GM19324 (cell line): ENCODE results near the gene MICALL2.
A peak's percentile ranks its signal among the peaks of the same experiment; 100 is the strongest.

Experiments
- ATAC-seq: cut with Tn5 transposase; IDR thresholded peaks from one replicate; pipeline ENCODE4 v1.9.1; 2021; ENCODE audit warnings: mild to moderate bottlenecking, moderate library complexity; ENCODE audit not compliant: unreplicated experiment, low FRiP score

Gene MICALL2

DNA sequence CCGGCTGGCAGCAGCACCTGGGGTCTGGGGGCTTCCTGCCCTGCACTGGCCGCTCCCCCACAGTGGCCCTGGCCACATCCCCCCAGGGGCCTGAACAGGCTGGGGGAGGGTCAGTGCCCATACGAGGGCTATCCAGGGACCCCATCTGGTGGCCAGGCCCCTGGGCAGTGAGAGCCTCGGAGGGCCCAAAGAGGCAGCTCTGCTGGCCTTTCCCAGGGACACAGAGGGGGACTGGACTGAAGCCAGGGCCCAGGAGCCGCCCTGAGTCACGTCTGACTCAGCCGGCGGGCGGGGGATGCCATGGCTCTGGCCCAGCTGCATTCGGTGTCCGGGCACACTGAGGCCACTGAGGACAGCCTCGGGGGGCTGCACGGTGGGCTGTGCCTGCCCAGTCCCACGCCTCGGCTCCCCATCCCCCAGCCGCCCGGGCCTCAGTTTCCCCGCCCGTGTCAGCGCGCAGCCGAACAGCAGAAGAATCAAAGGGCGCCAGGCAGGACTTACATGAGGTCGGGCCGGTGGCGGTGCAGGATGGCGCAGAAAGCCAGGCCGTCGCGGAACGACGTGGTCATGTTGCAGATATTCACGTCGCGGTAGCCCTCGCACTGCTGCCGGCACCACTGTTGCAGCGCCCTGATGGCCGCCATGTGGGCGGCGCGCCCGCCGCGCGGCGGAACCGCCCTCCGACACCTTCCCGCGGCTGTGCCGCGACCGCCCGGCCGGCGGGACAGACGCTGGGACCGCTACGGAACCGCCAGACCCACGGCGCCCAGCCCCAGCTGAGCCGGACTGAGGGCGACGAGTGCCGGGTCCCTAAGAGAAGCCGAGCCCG is at the start of gene MICALL2:
Gene MICALL2, minus strand, starts transcription at position 788 of the 829 bp plus-strand sequence. Its CDS starts 144 bp downstream, at position 644.
- ATAC-seq = peak; percentile 17

- ATAC-seq = no peak
These were observed 49.0 kb upstream of the MICALL2 start for GRCh38 chr7:1508277-1508758.

GRCh38 chr7:1505731-1506550 is 46.7 kb upstream of the MICALL2 start:
- ATAC-seq = no peak

DNA sequence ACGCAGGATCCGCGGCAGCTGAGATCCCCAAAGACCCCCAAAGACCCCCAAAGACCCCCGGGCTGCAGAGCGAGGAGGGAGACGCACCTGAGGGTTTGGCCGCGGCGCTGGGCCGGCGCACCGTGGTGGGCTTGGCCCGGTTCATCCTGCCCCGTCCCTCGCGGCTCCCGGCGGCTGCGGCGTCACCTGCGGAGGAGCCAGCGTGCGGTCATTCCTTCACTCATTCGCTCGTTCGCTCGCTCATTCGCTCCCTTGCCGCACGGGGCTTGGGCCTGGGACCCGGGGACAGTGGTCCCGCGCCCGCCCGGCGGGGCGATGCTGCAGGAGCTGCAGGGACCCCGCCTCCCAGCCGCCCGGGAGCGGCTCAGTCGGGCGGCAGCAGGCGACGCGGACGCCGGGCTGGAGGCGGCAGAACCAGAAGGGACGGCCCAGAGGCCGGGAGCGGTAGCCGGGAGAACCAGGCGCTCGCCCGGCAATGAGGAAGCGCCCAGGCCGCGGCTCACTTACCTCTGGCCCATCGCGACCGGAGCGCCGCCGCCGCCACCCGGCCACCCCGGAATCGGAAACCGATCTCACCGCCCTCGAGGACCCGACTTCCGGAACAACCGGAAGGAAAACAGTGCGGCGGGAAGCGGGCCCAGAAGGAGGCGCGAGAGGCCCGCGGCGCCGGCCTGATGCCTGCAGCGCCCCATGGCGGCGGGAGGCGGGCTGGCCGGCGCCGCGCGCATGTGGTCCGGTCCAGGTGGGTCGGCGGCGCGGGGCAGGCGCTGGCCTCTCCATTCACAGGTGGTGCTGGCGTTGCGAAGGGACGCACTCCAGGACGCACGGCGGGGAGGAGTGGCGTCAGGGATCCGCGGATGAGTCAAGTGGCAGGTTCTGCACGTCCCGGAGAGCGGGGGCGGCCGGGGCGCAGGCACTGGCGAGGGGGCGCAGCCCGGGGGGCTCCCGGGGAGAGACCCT is 44.8 kb upstream of the MICALL2 start, which contains the start of gene INTS1:
Gene INTS1, minus strand, starts transcription at position 574 of the 960 bp plus-strand sequence. Its CDS starts 429 bp downstream, at position 145.
- ATAC-seq = peak; percentile 94

- no peak for ATAC-seq
These were observed 44.1 kb upstream of the MICALL2 start for GRCh38 chr7:1503390-1503789.

- no peak for ATAC-seq
These were observed 43.6 kb upstream of the MICALL2 start for GRCh38 chr7:1502845-1503244.

- no peak for ATAC-seq
These were observed 42.4 kb upstream of the MICALL2 start for GRCh38 chr7:1501487-1502270.

- ATAC-seq = no peak
These were observed 41.0 kb upstream of the MICALL2 start for GRCh38 chr7:1500064-1500807.

GRCh38 chr7:1499367-1500029 is 40.2 kb upstream of the MICALL2 start:
- no peak for ATAC-seq

GRCh38 chr7:1498370-1499305 is 39.4 kb upstream of the MICALL2 start:
- ATAC-seq = no peak

DNA sequence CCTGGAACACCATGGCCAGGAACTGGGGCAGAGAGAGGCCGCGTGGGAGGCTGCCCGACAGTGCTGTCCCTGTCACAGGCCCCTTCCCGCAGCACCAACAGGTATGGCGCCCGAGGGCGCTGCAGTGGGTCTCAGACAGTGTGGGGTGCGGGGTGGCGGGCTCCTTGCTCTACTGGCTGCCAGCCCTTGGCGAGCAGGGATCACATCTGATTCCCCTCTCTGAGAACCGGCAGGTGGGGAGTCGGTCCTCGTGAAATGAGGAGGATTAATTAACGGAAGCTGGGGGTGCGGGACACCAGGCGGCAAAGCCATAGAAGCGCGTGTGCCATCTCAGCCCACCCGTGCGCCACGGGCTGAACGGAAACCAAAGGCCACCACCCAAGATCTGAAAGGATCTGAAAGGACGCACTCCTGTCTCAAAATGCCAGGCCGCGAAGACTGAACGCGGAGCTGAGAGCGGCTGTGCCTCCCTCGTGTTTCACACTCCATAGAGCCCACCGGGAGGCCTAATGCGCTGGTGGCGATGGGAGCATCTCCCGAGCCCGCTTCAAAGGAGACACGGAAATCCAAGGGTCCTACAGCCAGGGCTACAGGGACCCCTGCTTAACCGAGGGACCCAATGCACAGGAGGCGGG is 38.1 kb upstream of the MICALL2 start:
- ATAC-seq = no peak

DNA sequence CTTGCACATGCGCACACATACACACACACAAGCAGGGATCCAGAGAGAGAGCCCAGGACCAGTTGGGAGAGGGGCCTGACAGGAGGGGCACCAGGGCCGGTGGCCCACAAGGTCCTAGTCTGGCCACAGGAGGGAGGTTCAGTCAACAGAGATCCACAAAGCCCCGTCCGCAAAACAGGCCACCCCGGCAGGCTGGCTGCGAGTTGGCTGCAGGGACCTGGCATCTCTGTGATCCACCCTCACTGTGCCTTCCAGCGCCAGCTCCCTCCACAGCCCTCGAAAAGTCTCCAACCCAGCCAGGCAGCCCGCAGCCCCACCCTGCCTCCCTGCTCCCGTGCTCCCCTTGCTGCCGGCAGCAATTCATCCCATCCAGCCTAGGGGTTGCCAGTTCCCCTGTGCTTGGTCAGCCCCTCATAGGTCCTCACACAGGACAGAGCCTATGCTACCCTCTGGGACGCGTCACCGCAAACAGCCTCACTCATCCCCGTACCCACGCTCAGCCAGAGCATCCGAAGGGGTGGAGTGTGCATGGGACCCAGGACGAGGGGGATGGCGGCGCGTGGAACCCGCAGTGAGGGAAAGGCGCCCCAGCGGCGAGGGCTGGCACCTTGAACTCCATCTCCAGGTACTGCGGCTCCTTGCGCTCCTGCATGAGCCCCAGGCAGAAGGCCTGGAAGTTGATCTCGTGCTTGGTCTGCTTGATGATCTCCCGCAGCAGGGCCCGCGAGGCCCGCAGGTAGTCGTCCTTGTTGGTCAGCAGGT is 37.4 kb upstream of the MICALL2 start:
- no peak for ATAC-seq

DNA sequence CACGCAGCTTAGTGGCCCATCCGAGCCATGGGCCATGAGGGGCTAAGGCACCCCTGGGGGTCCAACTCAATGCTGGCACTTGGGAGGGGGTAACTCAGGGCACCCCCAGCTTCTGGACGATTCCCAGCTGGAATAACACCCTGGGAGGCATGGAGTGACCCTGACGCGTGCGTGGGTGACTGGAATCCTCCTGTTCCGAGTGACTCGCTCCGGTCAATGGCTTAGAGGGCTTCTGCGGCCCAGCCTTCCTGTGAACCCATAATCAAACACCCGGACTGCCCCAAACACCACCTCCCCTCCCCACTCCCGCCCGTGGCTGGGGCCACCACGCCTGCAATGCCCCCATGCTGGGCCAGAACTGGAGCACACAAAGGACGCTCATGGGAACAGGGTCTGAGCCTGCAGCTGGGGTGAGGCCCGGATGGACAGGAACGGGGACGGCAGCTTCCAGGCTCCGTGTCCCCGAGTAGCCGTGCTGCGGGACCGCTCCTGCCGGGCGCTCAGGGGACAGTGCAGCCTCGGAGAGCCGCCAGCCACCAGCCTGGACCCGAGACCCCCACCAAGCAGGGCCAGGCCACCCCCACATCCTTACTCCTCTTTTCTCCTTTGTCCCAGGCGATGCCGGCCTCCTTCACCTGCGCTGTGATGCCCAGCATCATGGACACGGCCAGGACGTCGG is 36.4 kb upstream of the MICALL2 start:
- ATAC-seq = no peak

GRCh38 chr7:1494866-1495563 is 35.7 kb upstream of the MICALL2 start:
- no peak for ATAC-seq

DNA sequence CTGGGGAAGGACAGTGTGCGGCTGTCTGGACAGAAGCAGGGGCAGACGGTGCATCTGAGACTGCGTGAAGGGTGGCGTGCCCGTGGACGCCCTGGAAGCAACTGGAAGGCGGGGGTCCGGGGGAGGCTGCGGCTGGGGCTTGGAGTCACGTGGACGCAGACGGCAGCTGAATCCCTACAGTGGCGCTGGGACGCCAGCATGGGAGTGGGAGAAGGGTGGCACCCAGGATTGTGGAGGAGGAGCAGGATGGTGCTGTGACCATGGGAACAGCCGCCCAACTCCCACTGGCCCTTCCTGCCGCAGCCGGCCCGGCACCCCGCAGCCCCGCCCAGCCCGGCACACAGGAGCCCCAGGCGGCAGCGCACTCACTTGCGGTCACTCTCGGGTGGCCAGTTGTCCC is 35.2 kb upstream of the MICALL2 start:
- ATAC-seq = no peak
